Activated CD4-positive, alpha-beta T cell treated with anti-CD3 and anti-CD28 coated beads for 4 hours (primary cell): ENCODE results near the gene TSR3.

Experiments
- DNase-seq, 2 donors: peaks; one replicate each; pipeline ENCODE4 v3.0.0-alpha.2; 2020

TSR3 gene

DNA sequence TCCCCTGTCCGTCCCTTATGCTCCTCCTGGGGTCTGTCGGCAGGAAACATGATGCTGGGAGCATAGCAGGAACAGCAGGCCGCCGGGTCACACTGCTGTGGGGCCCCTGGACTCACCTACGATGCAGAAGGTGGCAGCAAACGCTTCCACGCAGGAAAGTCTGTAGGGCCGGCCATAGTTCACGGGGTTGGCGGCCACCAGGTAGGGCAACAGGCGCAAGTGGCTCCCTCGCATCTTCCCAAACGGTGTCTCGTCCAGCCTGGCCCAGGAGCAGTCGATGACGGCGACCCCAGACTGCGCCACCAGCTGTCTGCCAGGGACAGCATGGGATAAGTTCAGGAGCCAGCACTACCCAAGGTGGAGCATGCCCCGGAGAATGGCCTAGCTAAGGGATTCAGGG lies 987 bp downstream of the TSR3 start:
- DNase-seq, result no peak

DNA sequence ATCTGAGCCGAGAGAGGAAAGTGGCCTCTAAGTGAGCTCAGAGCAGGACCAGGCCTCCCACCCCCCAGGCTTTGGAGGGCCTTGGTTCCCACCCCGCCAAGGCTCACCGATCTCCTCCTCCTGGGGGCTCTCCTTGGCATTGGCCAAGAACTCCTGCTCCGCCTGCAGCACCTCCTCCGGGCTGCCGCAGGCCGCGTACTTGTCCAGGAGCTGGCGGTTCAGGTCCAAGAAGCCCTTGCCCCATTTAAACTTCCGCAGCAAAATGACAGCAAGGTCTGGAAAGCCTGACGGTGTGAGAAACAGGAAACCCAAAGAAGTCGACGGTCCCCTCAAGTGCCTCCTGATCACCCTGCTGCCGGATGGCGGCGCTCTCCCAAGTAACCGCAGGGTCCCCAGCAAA lies 1.7 kb downstream of the TSR3 start:
- DNase-seq, result no peak

DNA sequence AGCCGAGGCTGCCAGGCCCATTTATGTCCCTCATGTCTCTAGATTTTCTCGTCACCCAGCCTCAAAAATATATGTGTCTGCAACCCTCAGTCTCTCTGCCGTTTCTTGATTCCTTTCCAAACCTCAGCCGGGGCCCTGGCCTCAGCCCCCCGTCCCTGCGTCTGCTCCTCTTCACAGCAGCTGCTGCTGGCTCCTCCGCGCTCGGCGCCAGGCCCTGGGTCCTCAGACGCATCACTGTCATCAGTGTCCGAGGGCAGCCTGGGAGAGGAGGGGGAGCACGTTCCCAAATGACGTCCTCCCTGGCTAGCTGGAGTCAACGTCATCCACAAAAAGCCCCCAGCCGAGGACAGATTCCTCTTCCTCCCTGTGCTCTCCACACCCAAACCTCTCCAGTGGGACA lies 2.3 kb downstream of the TSR3 start:
- no peak for DNase-seq

- no peak for DNase-seq
These were observed 2.8 kb downstream of the TSR3 start for GRCh38 chr16:1348926-1349325.

GRCh38 chr16:1348441-1348840 lies 3.2 kb downstream of the TSR3 start:
- no peak for DNase-seq

DNA sequence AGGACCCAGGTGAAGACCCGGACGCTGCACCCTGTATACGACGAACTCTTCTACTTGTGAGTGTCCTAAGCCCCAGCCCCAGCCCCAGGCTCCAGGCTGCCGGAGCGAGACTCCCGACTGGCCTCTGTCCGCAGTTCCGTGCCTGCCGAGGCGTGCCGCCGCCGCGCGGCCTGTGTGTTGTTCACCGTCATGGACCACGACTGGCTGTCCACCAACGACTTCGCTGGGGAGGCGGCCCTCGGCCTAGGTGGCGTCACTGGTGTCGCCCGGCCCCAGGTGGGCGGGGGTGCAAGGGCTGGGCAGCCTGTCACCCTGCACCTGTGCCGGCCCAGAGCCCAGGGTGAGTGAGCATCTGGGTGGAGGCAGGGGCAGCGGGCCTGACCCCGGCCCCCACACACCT lies 3.7 kb downstream of the TSR3 start:
- no peak for DNase-seq

GRCh38 chr16:1347286-1347855 lies 4.3 kb downstream of the TSR3 start:
- DNase-seq, result no peak

DNA sequence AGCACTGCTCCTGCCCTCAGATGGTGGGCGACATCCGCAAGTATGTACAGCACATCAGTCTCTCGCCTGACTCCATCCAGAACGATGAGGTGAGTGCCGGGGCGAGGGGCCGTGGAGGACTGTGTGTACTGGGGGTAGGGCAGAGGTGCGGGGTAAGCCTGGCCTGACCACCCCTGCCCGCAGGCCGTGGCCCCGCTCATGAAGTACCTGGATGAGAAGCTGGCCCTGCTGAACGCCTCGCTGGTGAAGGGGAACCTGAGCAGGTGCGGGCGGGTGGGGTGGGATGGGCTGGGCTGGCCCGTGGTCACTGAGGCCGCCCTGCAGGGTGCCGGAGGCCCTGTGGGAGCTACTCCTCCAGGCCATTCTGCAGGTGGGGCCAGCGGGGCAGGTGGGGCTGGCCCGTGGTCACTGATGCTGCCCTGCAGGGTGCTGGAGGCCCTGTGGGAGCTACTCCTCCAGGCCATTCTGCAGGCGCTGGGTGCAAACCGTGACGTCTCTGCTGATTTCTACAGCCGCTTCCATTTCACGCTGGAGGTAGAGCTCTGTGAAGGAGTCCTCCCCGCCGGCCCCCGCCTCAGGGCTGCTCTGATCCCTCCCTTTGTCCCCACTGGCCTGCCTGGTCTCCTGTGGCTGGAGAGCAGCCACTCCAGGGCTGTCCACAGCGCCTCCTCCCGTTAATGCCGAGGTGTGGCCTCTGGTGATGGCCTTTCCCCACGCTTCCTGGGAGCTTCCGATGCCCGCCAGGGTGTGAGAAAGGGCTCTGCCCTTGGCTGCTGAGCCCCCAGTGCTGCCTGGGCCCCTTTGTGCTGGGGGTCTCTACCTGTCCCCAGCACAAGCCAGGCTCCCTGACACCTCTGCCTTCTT lies 5.0 kb downstream of the TSR3 start:
- no peak for DNase-seq

GRCh38 chr16:1345651-1346421 lies 5.8 kb downstream of the TSR3 start:
- no peak for DNase-seq

GRCh38 chr16:1345087-1345486 lies 6.6 kb downstream of the TSR3 start:
- no peak for DNase-seq

- no peak for DNase-seq
These were observed 7.2 kb downstream of the TSR3 start for GRCh38 chr16:1344499-1344898.

DNA sequence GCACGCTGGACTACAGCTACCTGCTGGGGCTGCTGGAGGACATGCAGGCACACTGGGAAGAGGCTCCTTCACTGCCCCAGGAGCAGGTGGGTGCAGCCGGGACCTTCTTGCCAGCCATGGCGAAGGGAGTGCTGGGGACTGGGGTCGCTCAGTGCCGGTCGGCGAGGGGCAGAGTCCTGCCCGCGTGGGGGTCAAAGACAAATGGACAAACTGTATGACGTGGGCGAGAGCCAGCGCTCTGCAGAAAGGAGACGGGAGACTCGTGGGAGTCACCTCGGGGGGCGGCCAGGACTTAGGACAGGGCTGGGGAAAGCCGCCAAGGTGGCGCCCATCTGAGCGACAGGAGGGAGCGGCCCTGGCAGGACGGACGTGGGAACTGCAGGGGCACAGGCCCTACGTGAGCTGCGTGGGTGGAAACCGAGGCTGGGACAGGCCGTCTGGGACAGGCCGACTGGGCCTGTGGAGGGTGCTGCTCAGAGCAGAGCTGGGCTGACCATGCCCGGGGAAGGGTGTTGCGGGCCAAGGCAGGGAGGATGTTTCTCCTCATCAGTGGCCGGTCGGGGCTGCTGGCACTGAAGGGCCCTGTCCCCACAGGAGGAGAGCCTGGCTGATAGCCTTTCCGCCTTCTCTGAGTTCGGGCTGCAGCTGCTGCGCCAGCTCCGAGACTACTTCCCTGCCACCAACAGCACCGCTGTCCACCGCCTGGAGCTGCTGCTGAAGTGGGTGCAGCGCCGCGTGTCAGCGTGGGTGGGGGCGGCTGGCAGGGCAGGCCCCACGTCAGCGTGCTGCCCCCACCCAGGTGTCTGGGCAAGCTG lies 8.0 kb downstream of the TSR3 start:
- DNase-seq, result no peak

DNA sequence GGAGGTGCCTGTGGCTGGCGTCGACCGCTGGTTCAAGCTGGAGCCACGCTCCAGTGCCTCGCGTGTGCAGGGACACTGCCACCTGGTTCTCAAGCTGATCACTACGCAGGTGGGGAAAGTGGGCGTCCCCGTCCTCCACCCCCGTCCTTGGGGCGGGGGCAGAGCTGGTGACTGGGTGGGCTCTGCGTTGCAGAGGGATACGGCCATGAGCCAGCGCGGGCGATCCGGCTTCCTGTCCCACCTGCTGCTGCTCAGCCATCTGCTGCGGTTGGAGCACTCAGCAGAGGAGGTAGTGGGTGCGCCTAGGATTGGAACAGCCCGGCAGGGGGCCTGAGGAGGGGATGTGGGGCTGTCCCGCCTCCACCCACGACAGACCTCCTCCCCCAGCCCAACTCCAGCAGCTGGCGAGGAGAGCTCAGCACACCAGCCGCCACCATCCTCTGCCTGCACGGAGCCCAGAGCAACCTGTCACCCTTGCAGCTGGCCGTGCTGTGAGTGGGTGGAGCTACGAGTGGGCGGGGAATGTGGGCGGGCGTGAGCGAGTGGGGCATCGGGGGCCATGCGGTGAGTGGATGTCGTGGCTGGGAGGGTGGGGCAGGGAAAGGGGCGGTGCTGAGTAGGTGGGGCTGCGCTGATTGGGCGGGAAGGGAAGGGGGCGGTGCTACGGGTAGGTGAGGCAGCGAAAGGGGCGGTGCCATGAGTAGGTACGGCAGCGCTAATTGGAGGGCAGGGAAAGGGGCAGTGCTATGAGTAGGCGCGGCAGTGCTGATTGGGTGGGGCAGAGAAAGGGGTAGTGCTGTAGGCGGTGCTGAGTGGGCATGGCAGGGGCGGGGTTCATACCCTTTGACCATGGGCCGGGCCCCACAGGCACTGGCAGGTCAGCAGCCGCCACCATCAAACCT lies 8.9 kb downstream of the TSR3 start:
- peak; percentile 92 to 94 for DNase-seq

DNA sequence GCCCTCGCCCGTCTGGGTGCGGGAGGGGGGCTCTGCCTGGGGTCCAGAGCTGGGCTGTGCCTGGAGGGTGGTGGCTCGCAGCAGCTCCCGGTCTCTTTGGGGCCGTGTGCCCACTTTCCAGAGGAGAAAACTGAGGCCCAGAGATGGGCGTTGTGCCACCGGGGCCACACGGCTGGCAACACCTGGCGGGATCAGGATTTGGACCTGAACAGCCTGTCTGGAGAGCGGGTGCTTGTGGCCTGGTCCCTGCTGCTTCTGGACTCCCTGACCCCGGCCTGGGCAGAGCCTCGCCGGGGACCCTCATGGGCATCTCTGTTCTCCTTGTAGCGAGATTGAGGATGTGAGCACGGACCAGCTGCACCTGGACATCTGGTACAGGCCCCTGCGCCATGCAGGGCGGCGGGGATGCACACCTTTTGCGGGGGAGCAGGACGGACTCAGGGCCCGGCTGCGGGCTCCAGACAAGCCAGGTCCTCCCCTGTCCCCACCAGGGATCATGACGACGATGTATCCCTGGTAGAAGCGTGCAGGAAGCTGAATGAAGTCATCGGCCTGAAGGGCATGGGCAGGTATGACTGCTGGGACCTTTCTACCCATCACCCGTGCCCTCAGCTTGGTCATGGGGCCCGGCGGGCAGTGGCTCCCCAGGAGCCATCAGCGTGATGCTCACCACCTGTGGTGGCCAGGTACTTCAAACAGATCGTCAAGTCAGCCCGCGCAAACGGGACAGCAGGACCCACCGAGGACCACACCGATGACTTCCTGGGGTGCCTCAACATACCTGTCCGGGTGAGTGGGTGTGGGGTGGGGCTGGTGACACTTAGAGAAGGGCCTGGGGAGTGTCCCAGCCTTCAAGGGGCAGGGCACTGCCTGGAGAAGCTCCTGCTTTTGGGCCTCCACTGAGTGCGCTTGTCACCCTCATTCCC lies 9.9 kb downstream of the TSR3 start:
- DNase-seq, result no peak

- DNase-seq, result no peak
These were observed 10.8 kb downstream of the TSR3 start for GRCh38 chr16:1340730-1341494.

DNA sequence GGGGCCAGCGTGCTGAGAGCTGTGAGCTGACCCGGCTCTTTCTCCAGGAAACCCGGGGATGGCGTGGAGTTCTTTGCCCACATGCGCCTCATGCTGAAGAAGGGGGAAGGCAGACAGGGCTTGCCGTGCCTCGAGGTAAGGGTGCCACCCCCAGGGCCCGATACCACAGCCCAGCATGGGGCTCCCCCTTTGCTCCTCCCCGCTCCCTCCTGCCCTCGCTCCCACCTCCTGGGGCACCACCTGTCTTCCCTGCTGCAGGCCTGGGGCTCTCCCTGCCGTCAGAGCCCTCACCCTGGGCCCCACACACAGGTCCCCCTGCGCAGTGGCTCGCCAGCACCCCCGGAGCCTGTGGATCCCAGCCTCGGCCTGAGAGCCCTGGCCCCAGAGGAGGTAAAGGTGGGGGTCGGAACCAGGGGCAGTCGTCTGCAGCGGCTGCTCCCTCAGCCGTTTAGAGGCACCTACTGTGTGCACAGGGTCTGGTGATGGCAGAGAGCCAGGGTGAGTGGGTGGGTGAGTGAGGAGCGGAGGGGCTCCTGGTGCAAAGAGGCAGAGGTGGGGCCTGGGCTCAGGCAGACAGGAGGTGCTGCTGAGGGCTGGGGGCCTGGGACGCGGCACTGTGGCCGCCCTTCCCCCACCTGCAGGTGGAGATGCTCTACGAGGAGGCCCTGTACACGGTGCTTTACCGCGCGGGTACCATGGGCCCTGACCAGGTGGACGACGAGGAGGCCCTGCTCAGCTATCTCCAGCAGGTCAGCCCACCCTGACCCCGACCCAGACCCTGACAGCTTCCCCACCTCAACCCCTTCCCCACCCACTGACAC lies 12.6 kb downstream of the TSR3 start:
- DNase-seq, result no peak

GRCh38 chr16:1338119-1338730 lies 13.5 kb downstream of the TSR3 start:
- no peak for DNase-seq

DNA sequence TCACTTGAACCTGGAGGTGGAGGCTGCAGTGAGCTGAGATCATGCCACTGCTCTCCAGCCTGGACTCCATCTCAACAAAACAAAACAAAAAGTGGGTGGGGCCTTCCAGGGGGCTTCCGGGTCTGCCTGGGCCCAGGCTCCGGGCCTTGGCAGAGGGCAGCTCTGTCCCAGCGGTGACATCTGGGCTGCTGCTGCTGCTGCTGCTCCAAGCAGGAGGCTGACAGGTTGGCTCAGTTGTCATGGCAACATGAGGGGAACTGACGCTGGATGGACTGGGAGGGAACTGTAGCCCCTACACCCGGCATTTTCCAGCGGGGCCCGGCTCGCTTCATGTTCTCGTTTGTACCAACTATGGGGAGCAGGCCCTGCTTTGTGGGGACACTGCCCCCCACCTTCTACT lies 14.2 kb downstream of the TSR3 start:
- no peak for DNase-seq

- no peak for DNase-seq
These were observed 15.1 kb downstream of the TSR3 start for GRCh38 chr16:1336619-1337018.
